DMS79 (cell line): Measurements from ENCODE around the gene CCDC92.

Experiments used
- DNase-seq: peaks from one replicate; lab custom pipeline; 2025; lab: John Stamatoyannopoulos, UW

CCDC92 gene

DNA sequence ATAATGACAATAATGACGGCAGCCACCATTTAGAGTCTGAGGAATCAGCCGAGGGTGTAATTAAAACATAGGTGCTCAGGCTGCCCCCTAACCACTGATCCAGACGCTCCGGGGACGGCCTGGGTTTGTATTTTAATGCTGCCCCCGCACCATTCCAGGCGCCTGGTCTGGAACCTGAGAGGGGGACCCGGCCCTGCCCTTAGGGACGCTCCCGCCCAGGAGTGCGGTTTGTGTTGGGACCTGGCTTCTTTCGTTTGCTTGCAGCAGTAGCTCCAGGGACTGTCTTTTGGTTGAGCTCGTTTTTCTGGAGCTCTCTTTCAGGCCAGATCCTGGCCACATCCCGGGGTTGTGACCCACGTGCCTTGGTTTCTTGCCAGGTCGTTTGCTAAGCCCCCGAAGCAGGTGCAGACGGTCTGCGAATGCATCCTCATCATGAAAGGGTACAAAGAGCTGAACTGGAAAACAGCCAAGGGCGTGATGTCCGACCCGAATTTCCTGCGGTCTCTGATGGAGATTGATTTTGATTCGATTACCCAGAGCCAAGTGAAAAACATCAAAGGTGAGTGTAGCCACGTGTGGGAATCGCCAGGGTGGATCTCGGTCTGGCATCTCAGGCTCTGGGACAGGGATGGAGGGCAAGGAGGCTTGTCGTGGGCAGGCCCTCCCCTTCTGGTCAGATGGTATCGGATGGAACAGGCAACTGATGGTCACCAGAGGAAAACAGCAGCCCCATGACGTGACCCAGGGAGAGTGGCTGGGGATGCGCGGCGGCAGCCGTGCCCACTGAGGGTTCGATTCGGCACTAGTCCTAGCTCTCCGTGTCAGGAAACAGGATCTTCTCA, 63.5 kb downstream of the CCDC92 start:
- DNase-seq, result peak; percentile 40

DNA sequence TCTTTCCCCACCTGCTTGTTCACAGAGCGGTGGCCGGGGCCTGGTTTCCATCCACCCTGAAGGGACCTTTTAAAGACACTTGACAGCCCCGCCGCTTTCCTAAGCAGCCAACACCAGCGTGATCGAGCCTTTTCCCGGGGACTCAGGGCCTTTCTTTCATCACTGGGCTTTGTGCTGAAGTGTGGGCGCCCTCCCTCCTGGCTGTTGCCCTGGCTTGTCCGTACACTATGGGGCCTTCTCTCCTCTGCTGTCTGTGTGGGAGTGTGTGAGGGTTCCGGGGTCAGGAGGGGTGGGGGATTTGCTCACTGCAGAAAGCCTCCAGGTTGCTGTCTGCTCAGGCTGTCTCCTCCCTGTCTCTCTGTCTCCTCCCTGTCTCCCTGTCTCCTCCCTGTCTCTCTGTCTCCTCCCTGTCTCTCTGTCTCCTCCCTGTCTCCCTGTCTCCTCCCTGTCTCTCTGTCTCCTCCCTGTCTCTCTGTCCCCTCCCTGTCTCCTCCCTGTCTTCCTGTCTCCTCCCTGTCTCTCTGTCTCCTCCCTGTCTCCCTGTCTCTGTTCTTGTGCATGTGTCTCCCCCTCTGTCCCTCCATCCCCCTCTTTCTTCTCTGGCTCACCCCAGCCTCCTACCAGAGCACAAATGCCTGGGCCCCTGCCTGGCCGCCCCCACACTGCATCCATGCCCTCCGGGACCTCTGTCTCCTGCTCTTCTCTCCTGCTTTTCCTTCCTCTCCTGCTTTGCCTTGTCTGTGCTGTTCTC, 64.7 kb downstream of the CCDC92 start:
- DNase-seq, result peak; percentile 17

DNA sequence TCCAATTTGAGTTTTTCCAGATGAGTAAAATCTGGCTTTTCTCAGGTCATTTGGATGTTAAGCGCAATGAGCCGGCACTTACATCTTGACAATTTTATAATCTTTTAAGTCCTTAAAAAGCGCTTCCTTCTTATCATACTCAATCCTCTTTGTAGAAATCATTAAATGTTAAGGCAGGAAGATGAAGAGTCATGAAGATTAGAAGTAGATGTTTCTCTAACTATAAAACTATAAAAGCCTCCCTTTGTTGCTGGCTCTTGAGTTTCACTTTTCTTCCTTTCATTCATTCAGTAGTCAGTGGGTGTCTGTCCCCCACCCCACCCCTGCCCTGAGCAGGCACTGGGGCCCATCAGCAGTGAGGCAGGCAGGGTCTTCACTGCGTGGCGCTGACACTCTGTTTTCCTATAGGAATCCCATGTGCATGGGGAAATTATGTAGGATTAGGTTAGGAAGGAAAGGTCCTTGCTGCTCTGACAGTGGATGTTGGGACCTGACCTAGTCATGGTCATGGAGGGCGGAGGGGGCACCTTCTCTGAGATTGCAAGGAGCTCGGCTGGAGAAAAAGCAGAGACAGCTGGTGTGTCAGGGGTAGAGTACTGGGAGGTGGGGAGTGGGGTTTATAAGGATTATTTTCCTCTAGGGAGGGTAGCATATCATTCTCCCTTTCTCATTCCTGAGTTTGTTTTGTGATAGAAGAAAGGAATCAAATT, 65.8 kb downstream of the CCDC92 start:
- DNase-seq, result no peak

DNA sequence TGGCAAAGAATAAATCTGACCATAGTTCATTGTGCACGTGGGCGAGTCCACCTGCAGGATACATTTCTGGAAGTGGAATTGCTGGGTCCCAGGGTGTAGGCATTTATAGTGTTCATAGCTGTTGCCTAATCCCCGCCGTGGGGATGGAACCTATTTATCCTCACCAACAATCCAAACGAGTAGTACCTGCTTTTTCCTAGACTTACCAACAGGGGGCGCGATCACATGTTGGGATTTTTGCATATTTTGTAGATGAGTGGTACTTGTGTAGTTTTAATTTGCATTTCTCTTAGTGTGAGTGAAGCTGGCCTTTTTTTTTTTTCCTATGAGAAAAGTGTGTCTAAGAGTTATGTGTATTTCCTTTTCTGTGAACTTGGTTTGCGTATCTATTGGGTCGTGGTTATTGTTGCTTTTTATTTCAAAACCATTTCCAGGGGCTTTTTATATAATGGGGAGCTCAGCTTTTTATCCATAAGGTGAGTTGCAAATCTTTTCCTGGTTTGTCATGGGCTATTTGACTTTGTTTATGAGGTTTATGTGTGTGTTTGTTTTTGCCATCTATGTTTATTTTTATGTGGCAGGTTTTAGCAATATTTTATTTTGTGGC, 67.2 kb downstream of the CCDC92 start:
- no peak for DNase-seq

DNA sequence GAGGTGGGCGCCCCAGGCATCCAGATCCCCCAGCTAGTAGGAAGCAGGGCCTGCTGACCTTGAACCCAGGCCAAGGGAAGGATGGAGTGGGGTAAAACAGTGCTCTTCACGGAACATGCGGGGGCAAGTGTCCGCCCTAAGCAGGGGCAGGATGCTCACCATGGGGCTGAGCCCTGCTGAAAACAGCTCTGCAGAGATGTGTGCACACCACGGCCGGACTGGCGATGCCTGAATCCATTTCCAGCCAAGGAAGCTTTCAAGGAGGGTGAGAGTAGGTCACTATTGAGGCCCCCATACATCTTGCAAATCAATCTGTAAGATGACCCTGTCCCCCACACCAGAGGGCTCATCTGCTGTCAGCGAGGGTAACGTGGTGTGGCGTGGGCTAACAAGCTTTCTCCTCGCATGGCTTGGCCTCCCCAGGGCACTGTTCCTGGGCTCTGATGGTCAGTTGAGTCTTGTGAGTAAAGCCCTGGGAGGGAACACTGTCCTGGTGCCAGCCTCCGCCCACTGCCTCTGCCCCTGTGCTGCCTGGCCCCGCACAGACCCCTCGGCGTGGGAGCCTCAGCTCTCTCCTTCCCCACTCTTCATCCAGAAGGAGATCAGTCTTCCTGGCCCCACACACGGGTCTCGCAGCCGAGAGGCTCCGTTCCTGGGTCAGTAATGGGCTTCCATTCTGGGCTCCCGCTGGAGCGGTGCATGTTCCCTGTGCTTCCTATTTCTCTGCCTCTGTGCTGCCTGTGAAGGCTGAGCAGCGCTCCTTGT, 69.1 kb downstream of the CCDC92 start:
- no peak for DNase-seq

DNA sequence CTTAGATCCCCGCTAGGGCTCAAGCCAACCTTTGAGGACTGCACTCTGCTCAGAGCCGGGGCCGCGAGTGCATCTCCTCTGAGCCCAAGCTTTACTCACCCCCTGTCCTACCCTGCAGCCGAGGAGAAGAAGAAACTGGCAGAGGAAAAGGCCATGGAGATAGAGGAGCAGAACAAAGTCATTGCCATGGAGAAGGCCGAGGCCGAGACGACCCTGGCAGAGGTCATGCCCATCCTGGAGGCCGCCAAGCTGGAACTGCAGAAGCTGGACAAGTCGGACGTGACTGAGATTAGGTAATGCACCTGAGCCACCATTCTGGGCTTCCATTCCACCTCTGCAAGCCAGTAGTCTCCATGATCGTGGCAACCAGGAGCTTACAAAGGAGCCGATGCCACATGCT, 69.8 kb downstream of the CCDC92 start:
- no peak for DNase-seq

DNA sequence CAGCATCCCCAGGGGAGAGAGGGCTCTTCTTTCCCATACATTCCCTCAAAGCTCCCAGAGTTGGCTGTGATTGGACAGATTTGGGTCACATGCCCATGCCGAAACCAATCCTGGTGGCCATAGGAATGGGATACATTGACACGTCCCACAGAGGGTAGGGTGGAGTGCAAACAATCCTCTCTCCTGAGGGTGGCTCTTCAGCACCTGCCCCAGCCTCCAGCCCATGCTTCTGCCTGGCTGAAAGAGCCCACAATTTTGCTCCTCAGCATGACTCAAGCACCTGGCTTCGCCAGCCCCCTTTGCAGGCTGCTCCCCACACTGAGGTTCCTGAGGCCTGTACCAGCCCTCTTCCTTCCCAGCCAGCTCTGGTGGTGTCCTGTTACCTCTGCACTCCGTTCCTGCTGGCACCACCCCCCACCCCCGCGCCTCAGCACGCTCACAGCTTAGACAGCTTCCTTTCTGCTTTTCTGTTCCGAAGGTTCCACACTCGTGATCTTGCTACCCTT, 71.7 kb downstream of the CCDC92 start:
- no peak for DNase-seq

DNA sequence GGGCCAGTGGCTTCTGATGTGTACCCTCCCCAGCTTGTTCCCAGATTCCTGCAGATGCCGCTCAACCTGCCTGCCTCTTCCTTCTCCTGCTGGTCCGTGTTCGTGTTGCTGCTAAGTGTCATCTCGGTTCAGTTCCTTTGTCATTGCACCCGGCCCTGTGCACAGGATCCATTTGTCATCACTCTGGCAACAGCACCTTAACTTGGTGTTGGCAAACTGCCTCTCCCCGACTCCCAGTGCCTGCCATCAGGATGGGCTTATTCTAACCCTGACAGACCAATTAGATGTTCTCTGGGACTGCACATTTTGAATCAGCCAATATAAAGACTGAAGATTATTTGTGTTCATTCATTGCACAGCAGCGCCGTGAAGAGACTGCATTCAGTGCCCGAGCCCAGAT, 73.3 kb downstream of the CCDC92 start:
- no peak for DNase-seq

DNA sequence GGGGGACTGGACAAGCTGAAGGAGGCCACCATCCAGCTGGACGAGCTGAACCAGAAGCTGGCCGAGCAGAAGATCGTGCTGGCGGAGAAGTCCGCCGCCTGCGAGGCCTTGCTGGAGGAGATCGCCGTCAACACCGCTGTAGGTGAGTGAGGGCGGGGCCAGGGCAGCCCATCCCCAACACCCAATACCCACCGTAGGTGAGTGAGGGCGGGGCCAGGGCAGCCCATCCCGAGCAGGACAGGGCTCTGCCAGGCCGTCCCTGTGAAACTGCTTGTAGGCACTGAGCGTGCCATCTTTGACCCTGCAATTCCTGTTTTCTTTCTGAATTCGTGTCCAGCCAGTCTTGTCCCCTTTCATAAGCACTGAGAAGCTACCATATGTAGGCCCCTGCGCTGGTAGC, 74.0 kb downstream of the CCDC92 start:
- no peak for DNase-seq

DNA sequence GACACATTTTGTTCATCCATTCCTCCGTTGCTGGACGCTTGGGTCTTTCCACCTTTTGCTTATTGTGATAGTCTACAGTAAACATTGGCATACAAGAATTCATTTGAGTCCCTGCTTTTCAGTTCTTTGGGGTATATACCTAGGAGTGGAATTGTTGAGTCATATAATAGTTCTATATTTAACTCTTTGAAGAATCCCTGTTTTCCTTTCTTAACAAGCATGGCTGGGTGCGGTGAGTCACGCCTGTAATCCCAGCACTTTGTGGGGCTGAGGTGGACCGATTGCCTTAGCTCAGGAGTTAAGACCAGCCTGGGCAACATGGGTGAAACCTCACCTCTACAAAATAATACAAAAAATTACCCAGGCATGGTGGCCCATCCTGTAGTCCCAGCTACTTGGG, 75.4 kb downstream of the CCDC92 start:
- DNase-seq, result no peak

DNA sequence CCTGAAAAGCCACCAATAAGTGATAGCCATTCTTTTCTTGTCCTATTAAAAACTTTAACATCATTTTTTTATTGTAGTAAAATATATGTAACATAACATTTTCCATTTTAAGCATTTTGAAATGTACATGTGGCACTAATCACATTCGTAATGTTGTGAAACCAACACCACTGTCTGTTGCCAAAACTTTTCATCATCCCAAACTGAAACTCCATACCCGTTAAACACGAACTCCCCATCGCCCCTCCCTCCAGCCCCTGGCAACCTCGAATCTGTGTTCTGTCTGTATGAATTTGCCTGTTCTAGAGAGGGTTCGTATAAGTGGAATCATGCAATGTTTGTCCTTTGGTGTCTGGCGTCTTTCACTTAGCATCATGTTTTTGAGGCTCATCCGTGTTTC, 75.9 kb downstream of the CCDC92 start:
- no peak for DNase-seq

DNA sequence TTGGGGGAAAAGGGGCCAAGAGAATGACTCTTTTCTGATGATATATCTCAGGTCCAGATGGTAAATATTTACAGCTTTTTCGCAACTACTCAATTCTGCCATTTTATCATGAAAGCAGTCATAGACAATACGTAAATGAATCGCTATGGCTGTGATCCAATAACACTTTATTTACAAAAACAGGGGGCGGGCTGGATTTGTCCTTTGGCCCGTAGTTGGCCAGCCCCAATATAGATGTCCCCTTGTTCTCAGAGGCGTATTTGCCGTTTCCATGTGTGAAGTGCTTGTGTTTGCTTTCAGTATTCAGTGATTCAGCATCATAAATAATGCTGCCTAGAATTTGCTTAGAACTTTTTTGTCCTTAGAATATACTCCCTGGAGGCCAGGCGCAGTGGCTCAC, 77.2 kb downstream of the CCDC92 start:
- no peak for DNase-seq

DNA sequence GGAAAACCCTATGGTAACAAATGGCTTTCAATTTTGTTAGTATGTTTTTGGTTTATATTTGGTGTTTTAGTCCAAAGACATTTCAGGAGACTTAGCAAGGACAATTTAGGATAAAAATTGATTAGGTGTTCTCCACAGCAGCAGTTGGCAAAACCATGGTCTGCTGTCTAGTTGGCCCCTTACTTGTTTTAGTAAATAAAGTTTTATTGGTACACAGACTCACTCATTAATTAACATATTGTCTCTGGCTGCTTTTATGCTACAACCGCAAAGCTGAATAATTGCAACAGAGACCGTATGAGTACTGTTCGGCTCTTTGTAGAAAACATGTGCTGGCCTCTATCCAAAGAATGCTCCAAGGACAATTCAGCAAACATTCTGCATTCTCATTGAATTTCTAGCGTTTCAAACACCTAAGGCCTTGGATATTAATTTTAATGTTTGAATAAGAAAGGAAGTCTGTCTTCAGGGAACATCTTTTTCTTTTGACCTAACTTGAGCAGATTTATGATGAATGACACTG, 77.7 kb downstream of the CCDC92 start:
- no peak for DNase-seq

DNA sequence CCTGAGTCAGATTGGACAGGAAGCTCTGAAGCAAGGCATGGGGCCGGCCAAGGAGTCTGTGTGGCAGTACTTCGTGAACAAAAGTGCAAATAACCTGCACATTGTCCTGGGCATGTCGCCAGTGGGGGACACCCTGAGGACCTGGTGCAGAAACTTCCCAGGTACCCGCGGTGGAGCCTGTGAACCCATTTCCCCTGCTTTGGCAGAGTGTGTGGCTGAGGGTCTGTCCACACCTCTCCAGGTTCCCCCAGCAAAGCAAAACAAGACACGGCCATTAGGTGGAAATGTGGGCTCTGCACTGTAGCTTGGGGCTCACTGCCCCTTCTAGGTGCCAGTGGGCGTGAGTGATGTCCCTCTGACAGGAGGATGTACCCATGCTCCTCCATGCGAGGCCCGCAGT, 79.4 kb downstream of the CCDC92 start:
- DNase-seq, result no peak

DNA sequence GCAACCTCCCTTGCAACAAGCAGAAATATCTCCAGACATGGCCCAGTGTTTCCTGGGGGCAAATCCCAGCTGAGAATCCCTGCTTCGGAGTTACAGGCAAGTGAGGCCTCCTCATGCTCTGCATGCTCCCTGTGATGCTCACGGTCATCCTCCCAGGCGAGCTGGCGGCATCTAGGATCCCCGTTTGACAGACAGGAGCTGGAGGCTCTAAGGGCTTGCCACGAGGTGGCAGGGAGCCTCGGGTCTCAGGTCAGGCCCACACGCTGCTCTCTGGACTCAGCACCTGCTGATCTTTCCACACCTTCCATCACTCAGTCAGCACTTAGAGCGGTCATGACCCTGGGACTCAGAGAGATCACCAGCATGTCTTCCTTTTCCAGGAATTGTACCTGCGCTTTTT, 79.8 kb downstream of the CCDC92 start:
- no peak for DNase-seq

DNA sequence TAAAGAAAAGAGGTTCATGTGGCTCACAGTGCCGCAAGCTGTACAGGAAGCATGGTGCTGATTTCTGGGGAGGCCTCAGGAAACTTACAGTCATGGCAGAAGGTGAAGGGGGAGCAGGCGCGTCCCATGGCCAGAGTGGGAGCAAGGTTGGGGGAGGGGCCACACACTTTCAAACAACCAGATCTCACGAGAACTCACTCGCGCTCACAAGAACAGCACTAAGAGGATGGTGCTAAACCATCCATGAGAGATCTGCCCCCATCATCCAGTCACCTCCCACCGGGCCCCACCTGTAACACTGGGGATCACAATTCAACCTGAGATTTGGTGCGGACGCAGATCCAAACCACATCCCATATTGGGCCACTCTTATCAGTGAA, 80.5 kb downstream of the CCDC92 start:
- DNase-seq, result no peak

DNA sequence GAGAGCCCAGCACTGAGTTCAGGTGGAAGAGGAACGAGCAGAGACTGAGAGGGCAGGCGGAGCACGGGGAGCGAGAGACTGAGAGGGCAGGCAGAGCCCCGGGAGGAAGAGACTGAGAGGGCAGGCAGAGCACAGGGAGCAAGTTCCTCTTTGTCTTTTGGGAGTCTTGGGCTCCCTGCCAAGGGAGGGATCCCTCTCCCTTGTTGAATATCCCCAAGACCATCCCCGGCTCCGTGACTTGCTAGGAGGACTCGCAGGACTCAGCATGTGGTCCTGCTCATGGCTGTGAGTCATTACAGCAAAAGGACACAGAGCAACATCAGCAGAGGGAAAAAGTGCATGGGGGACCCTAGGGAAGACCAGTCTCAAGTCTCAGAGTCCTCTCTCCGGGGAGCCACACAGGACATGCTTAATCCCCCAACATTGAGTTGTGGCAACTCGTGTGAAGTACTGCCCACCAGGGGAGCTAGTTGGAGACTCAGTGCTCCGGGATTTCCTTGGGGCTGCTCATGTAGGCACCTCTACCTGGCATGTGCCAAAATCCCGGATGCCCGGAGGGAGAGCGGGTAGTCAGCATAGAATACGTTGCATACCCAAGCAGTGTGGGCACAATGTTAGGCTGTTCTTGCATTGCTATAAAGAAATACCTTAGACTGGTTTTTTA, 81.0 kb downstream of the CCDC92 start:
- no peak for DNase-seq

DNA sequence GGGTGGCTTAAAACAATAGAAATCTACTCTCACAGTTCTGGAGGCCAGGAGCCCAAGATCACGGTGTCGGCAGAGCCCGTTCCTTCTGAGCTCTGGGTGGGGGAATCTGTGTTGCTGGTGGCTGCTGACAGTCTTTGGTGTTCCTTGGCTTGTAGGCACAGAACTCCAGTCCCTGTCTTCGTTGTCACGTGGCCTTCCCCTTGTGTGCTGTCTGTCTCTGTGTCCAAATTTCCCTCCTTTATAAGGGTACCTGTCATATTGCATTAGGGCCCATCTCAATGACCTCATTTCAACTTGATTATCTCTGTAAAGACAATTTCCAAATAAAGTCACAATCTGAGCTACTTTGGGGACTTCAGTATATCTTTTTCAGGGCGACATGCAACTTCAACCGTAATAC, 81.6 kb downstream of the CCDC92 start:
- no peak for DNase-seq

DNA sequence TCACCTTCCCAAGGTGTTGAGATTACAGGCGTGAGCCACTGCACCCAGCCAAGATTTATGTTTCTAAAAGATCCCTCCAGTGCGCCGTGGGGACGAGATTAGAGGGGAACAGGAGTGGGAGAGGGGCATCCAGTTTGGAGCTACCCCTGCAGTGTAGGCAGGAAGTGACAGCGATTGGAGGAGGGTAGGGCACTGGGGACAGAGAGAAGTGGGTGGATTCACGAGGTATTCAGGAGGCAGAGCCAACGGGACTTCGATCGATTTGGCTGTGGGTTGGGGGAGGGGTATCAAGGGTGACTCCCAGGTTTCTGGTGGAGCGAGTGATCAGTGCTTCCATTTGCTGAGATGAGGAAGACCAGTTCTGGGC, 82.1 kb downstream of the CCDC92 start:
- no peak for DNase-seq

DNA sequence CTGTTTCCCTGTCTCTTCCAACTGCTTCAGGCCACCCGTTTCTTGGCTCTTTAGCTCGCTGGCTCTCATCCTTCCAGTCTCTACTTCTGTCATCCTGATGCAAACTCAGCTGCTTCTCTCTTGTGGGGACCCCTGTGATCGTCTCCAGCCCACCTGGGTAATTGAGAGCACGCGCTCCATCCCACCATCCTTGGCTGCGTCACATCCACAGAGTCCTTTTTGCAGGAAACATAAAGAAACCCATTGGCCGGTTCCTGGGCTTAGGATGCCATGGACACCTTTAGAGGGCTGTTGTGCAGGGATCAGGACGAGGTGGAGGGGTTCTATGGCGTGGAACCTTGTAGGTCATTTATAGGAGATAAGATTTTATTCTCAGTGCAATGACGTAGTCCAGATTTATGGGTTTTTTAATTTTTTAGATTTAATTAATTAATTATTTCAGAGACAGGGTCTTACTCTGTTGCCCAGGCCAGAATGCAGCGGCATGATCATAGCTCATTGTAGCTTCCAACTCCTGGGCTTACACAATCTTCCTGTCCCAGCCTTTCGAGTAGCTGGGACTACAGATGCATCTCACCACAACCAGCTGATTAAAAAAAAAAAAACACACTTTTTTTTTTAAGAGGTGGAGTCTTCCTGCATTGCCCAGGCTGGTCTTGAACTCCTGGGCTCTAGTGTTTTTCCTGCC, 82.6 kb downstream of the CCDC92 start:
- DNase-seq, result no peak
